ENCODE measurements around the gene AMBP.

GRCh38 chr9:114117996-114118830, 40.1 kb upstream of the AMBP start:
- TF ChIP-seq EZH2 (IDR thresholded peaks at IDR 0.05; ENCODE audit: insufficient read depth, poor library complexity, severe bottlenecking) (no peak), EZH2phosphoT487 (IDR thresholded peaks at IDR 0.05; ENCODE audit: insufficient read depth, low read depth) (no peak)
